Breast epithelium (tissue), 3 donors: ENCODE data around the gene WNT2B.

Experiments
- POLR2A ChIP-seq: fragments of 450-650 bp; IDR thresholded peaks from one replicate; pipeline ENCODE4 v1.6.1; 2016; ENCODE audit warnings: antibody characterized with exemption, mild to moderate bottlenecking, moderate library complexity
- POLR2AphosphoS5 ChIP-seq, 3 donors: sonication (generic); formaldehyde crosslinking; IDR thresholded peaks; one replicate each; pipeline ENCODE4 v1.6.1; 2017; ENCODE audit warnings: antibody characterized with exemption in 3 of 3
- TF ChIP-seq, protein P1 (sequence below), 3 donors: fragments of 450-650 bp; IDR thresholded peaks; one replicate each; pipeline ENCODE4 v1.5.1; 2016 to 2017; ENCODE audit warnings: antibody characterized with exemption in 3 of 3, mild to moderate bottlenecking in 3 of 3, moderate library complexity in 3 of 3

DNA sequence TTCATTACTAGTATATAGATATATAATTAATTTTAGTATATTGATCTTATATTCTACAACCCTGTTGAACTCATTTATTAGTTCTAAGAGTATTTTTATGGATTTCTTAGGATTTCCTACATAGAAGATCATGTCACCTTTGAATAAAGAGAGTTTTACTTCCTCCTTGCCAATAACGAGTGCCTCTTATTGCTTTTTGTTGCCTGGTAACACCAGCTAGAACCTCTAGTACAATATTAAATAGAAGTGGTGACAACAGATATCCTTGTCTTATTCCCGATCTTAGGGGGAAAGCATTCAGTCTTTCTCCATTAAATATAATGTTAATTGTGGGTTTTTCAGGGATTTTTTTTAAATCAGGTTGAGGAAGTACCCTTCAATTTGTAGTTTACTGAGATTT, 40.8 kb downstream of the WNT2B start:
- TF ChIP-seq, protein P1, sequence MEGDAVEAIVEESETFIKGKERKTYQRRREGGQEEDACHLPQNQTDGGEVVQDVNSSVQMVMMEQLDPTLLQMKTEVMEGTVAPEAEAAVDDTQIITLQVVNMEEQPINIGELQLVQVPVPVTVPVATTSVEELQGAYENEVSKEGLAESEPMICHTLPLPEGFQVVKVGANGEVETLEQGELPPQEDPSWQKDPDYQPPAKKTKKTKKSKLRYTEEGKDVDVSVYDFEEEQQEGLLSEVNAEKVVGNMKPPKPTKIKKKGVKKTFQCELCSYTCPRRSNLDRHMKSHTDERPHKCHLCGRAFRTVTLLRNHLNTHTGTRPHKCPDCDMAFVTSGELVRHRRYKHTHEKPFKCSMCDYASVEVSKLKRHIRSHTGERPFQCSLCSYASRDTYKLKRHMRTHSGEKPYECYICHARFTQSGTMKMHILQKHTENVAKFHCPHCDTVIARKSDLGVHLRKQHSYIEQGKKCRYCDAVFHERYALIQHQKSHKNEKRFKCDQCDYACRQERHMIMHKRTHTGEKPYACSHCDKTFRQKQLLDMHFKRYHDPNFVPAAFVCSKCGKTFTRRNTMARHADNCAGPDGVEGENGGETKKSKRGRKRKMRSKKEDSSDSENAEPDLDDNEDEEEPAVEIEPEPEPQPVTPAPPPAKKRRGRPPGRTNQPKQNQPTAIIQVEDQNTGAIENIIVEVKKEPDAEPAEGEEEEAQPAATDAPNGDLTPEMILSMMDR (IDR thresholded peaks at IDR 0.05) = no peak
- TF ChIP-seq POLR2AphosphoS5 (IDR thresholded peaks at IDR 0.05) (no peak), POLR2A (no peak)
